HG03103 (cell line): ENCODE data around the gene CXCL3.

Experiments
- ATAC-seq: cut with Tn5 transposase; IDR thresholded peaks from one replicate; pipeline ENCODE4 v1.9.1; 2021; ENCODE audit warnings: low read depth; ENCODE audit not compliant: unreplicated experiment

CXCL3 gene

DNA sequence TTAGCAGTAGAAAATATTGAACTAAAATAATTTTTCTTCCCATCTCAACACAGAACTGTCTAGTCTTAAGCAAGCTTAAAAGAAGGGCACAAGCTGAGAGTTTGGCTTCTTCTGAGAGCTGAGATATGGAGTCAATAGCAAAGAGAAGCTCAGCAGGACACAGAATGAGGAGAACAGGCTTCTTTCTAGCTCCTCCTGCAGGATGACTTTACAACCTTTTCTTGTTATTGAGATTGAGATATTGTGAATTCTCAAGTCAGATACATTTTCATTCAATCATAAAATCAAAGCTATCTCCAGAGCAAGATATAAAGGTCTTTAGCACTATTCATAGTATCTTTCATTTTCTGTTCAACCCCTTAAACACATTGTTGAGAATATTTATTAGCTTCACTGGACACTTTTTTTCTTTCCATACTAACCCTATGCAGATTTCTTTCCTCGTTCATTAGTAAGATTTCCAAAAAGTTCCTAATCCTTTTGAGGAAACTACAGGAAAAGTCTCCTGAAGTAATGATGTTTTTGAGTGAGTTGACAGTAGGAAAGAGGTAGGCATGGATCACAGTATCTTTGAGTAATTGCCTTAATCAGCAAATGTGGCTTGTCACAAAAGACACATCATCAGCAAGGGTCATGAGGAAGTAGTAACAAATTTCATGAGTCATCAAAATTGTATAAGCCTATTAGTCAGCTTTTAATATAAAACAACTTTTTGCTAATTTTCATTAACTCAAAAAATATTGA is 17.8 kb upstream of the CXCL3 start:
- ATAC-seq, result no peak

DNA sequence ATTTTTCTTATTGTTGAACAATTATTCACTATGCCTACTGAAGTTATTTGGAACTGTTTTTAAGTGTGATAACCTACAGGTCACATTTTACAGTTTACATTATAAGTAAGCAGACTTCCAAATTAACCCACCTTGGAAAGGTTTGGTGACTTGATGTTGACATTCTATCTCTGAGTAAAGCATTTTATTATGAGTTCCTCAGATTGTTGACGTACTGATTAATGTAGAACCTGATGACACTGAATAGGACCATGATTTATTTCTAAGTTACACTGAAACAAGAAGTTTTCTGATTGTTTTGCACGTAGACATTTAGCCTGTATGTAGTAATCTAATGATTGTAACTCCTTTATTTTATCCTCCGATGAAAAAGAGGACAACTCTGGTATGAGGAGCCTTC is 17.0 kb upstream of the CXCL3 start:
- no peak for ATAC-seq

DNA sequence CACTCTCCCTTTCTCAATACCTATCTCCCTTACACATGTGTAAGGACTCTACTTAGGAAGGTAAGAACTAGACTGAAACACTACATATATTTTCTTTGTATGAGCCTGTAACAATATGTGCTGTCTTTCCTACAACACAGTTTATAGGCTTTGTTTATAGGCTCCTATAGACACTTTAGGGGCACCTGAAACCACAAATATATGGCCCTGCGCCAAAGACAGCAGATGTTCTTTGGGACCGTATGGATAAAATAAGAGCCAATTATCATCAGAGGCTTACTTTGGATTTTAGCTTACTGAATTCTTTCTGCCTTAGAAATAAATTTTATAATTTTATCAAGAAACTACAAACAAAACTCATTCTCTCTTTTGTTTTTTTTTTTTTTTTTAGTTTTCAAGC is 16.6 kb upstream of the CXCL3 start:
- ATAC-seq, result no peak

DNA sequence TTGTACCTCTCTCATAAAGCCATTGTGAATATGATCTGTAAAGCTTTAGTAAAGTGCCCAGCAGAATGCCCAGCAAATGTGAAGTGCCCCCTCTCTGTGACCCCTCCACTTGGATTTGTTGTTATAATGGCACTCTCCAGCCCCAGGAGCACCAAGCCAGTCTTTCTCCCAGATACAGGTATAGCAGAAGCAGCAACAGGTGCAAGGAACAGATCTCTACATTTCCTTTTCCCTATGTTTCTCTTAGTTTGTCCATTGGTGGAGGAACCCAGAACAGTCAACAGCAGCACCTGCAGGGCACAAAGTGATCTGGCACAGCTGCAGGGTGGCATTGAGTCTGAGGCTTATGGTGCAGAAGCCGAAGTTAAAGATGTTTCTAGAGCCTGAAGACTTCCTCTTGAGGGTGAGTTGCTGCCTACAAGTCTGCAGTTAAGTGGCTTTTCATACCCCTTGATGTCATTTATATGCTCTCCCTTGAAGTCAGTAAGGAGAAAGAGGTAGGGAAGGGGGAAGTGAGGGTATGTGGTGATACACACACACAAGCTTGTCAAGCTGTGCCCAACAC is 16.1 kb upstream of the CXCL3 start:
- ATAC-seq, result no peak

DNA sequence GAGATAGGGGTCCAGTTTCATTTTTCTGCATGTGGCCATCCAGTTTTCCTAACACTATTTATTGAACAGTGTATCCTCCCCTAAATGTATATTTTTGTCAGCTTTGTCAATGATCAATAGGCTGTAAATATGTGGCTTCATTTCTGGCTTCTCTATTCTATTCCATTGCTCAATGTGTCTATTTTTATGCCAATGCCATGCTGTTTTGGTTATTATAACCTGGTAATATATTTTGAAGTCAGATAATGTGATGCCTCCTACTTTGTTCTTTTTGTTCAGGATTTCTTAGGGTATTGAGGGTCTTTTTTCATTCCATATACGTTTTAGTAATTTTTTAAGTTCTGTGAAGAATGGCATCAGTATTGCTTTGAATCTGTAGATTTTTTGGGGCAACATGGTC is 8.7 kb upstream of the CXCL3 start:
- no peak for ATAC-seq

DNA sequence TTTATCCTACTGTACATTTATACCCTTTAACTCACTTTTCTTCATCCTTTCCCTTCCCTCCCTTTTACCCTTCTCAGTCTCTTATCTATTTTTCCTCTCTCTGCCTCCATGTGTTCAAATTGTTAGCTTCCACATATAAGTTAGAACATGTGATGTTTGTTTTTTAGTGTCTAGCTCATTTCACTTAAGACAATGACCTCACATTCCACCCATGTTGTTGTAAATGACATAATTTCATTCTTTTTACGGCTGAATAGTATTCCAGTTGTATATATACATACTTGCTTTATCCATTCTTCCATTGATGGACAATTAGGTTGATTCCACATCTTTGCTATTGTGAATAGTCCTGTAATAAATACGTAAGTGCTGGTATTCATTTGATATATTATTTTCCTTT is 7.3 kb upstream of the CXCL3 start:
- ATAC-seq, result no peak

DNA sequence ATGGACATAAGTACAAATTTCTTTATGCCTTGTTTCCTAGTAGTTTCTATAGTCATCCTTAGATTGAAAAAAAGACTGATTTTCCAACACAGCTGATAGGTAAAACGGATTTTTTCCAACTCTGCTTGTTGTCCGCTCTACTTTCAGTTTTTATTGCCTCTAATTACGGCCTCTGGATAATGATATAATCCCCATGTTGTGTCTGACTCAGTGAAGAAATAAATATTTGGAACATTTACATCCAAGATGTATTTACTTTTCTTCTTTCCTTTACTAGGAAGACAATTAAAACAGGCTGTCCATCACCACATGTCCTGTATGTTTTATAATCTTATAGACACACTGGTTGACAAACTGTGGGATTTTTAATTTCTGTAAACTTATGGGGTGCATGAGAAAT is 6.8 kb upstream of the CXCL3 start:
- ATAC-seq, result no peak

DNA sequence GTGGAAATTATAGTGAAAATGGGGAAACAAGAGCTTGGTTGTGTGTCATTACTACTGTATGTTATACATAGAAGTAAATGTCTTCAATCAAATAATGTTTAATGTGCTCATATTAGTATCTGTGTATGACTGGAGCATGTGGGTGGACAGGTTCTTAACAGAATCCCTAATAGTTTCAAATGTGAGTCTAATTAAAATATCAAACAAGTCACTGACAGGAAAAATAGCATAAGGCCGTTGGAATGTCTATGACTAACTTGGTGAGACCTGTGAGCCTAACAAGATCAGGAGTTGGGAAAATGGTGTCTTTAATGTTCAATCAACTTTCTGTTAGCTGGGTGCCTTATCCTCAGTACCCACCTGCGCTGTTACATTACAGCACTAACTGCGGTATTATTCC is 6.2 kb upstream of the CXCL3 start:
- ATAC-seq, result no peak

DNA sequence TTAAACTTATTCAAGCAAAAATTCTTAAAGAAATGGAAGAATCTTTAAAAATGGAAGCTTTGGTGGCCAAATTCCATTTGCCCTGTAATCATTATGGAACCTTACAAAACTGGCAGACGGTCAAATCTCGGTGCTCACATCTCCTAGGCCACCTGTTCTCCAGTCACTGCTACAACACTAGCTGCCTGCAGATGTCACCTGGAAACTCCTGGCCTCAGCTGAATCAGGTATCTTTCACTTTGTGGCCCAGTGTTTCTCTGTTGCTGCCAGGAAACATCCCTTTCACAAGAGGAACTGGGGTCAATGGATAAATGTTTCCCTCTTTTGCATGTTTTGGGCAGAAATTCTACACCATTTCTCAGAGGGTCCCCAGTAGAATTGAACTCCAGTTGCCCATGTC is 4.2 kb upstream of the CXCL3 start:
- ATAC-seq, result no peak

DNA sequence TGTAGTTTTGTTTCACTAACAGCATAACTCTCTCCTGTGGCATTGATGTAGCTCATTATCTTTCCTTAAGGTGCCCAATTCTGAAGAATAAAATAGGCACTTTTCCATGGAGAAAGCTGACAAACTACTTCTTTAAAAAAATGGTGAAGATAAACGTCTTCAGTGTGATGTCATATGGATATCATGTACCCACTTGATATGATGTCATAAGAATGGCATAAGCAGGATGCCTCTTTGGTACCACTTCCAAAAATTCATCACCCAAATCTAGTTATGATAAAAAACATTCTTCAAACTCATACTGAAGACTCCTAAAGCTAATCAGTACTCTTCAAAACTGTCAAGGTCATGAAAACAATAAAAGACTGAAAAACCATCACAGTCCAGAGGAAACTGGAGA is 2.9 kb upstream of the CXCL3 start:
- ATAC-seq, result no peak

DNA sequence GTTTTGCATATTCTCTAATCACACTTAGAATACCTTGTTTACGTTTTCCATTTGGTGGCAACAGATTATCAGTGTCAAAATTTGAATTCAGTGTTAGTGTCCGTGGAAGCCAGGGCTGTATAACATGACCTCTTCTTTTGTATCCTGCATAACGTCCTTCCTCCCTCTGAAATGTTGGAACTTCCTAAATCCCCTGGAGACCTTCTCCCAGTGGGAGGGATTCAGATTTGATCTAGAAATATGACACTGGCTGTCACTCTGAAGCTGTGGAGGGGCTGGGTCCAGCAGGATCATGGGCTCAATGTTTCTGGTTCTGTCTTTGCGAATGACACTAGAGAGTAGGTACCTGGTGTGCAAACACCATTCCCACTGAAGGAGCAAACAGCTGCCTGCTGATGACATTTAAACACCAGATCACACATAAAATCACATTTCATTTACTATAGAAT is 850 bp upstream of the CXCL3 start:
- ATAC-seq, result no peak

DNA sequence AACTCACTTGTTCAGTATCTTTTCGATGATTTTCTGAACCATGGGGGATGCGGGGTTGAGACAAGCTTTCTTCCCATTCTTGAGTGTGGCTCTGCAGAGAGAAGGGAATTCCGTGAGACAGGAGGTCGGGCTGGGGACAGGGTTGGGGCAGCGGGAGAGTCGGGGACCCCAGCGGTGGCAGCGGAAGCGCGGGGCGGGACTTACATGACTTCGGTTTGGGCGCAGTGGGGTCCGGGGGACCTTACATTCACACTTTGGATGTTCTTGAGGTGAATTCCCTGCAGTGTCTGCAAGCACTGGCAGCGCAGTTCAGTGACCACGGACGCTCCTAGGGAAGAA is 434 bp downstream of the CXCL3 start:
- ATAC-seq, result no peak

DNA sequence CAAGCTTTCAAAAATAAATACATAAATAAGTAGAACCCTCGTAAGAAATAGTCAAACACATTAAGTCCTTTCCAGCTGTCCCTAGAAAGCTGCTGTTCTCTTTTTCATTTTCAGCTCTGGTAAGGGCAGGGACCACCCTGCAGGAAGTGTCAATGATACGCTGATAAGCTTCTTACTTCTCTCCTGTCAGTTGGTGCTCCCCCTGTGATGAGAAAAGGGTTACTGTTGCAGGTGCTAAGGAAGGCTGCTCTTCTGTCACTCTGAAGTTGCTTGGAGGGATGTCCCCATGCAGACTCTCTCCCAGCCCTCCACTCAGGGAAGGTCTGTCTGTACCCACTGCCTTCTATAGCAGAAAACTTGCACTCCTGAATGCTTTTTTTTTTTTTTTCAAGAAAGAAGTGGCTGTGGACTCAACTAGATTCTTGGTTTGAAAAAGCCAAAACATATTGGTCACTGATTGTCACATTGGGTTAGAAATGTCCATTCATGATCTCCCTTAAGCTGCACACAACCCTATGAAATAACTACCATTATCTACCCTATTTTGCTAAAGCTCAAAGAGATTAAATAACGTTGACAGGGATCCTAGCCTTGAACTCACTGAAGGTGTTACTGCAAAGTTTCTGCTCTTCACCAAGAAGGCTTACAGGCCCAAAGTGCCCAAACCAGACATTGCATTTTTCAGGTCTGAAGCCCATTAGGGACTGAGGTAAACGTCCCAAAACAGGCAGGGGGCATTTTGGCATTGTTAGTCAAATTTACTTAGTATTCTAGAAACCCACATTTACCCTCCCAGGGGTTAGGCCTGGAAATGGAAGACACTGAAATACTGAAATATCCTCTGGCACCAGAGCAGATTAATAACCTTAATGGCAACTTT is 1.2 kb downstream of the CXCL3 start:
- ATAC-seq, result no peak

DNA sequence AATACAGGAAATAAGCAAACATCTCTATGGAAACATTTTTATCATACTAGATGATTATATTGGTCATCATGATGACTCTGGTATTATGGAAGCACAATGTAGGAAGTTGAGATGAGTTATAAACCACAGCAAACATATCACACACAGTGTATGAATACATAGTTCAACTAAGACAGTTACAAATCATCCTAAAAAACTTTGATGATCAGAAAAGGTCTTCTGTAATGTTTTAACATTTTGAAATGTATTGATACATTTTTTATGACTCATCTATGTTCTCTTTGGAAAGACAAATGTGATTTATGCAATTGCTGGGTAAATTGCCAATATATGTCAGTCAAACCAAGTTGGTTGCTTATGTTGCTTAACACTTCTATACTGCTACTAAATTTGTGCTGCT is 4.8 kb downstream of the CXCL3 start:
- ATAC-seq, result no peak

DNA sequence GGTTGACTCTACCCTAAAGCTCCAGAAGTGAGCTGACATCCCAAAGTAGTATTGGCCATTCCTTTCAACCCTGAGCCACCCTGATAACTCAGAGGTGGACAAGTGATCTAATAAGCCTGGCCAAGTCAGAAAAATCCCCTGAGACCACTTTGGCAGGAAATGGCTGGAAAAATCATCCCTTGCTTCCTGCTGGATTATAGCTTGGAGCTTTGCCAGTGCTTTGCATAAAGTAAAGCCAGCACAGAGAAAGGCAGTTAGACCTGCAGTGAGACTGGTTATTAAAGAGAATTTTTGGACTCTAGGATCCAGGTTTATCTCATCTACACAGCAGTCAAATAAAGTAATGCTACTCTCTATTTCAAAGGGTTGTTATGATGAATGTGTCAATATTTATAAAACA is 6.4 kb downstream of the CXCL3 start:
- no peak for ATAC-seq

DNA sequence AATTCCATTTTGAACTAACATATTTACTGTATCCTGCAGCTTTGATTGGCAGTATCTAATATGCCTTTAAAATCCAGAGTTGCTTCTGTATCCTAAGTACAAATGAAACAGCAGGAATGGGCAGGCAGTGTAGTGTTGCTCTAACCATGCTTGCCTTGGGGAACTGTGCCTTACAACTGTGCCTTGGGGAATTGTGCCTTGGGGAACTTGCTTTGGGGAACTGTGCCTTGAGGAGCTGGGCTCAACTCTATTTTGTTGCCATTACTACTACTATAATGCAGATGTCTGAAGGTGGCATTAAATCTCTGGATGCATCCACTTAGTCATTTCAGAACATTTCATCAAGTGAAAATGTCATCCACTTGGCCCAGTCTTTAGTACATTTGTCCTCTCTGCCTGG is 6.9 kb downstream of the CXCL3 start:
- ATAC-seq, result no peak

DNA sequence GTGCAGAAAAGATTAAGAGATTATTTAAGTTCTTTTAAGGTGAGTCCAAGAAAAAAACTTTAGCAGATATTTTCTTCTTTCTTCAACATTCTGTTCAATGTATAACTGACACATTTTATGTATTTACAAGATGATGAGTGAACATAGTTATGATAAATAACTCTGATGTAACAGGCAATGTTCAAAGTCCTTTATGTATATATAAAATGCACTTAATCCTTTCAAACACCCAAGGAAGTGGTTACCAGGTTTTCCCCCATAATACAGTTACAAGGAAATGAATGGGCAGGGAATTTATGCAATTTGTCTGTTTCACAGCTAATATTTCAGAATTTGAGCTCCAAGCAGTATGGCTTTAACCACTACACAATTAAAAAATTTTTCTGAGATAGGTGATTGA is 8.2 kb downstream of the CXCL3 start:
- no peak for ATAC-seq

DNA sequence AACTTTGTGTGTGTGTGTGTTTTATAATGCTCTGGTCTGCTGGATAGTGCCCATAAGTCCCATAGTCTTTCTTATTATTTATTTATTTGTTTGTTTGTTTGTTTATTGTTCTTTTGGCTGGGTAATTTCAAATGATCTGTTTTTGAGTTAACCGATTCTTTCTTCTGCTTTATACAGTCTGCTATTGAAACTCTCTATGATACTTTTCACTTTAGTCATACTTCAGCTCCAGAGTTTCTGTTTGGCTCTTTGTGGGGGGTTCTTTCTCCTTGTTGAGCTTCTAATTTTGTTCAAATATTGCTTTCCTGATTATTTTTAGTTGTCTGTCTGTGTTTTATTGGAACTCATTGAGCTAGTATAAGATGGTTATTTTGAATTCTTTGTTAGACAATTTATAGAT is 10.0 kb downstream of the CXCL3 start:
- ATAC-seq, result no peak

DNA sequence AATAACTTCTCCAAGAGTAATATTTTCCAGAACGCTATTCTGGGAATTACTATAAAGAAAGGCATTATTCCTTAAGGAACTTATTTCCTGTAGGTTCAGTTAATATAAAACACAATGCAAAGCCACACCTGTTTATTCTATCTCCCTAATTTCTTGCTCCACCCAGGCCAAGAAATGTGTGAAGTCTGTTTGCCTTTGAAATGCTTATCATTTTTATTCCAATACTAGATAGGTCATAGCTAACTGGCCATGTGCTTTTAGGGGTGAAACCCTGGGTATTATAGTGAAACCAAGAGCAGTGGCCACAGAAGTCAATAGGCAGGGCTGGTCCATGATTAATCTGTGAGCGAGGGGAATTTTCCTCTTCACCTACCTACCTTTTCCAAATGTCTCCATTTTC is 14.8 kb downstream of the CXCL3 start:
- ATAC-seq, result no peak

DNA sequence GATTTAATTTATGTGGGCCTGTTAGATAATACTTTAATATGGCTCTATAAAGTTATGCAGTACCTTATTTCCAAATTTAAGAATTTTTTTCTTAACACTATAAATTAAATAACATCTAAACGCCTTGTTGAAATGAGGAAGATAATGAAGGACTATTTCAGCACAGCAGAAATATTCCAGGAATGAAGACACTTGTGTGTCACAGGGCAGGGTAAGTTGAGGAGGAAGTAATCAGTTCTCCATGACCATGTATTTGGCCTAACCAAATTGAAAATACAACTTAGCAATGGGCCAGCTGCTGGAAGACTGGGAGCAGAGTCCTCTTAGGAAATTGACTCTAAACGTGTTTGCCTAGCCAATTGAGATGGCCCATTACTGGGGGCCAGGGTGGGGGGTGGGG is 16.9 kb downstream of the CXCL3 start:
- no peak for ATAC-seq

DNA sequence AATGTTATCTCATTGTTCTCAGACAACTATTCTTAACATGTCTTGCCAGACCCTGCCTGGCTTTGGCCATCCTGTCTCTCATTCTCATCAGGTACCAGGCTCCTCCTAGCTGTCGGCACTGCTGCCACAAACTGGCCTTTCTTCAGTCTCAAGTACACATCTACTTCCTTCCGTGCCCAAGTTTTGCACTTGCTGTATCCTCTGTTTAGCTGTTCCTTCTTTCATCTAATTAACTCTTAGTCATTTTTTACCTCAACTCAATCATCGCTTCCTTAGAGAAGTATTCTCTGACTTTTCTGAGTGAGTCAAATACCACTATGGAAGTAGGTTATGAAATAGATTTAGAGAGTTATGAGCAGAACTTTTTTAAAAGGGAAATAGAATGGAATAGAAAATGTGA is 19.7 kb downstream of the CXCL3 start:
- no peak for ATAC-seq

DNA sequence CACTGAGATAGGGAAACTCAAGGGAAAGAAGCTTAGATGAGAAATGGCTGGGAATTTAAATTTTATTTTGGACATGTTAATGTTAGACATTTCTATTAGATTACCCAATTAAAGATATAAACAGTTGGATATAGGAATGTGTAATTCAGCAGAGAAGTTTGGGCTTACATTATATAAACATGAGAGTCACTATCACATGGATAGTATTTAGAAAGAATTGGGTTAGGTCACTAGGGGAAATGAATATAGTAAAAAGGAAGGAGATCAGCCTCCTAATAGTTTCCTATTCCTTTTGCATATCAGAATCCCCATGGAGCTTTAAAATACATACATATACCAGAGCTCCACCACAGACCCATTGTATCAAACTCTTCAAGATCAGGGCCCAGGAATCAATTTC is 20.4 kb downstream of the CXCL3 start:
- ATAC-seq, result no peak
